Activated naive CD8-positive, alpha-beta T cell treated with anti-CD3 and anti-CD28 coated beads, Interleukin-2, amount 10 ng/mL, durations not matched to agents 7 days and 5 days (primary cell): ENCODE results near the gene AKR1A1. TPM values are rescaled to one million over a fixed set of nuclear protein-coding genes. Genes with fewer than 3 reads are reported as not detected.
A peak's percentile ranks its signal among the peaks of the same experiment; 100 is the strongest.
"Not testable (repeated sequence)": the region's sequence is repeated elsewhere in the genome, so short reads cannot be mapped to it uniquely, and the experiment has no call there.

Source experiments
- ATAC-seq: fragments of 150-1000 bp; cut with Tn5 transposase; one replicate; pipeline ENCODE4 v1.10.0; 2021; ENCODE audit warnings: low read depth, moderate library complexity
- POLR2A ChIA-PET: fragments of 350-600 bp; sonication (Branson Sonifier 250); formaldehyde crosslinking; loops from one replicate; lab custom pipeline; 2021; ENCODE audit warnings: antibody characterized with exemption; lab: Charles Lee
- DNase-seq: peaks from one replicate; pipeline ENCODE4 v3.0.0; 2021
- H3K27ac Mint-ChIP-seq: one replicate; pipeline ENCODE4 v1.8.0; 2022; ENCODE audit warnings: mild to moderate bottlenecking, mixed read lengths
- H3K27me3 Mint-ChIP-seq: one replicate; pipeline ENCODE4 v1.8.0; 2022; ENCODE audit warnings: mild to moderate bottlenecking, moderate library complexity, mixed read lengths
- H3K36me3 Mint-ChIP-seq: one replicate; pipeline ENCODE4 v1.8.0; 2021; ENCODE audit warnings: mild to moderate bottlenecking, mixed read lengths
- H3K4me1 Mint-ChIP-seq: one replicate; pipeline ENCODE4 v1.8.0; 2021; ENCODE audit warnings: mixed read lengths
- H3K4me3 Mint-ChIP-seq: one replicate; pipeline ENCODE4 v1.8.0; 2022; ENCODE audit warnings: mild to moderate bottlenecking, moderate library complexity, mixed read lengths
- H3K9me3 Mint-ChIP-seq: one replicate; pipeline ENCODE4 v1.8.0; 2021; ENCODE audit warnings: mixed read lengths
- total RNA-seq, 2 experiments: library from RNA; stranded (reverse); gene quantifications; one replicate each; pipeline ENCODE4 v1.2.3, GENCODE V29; 2021

The AKR1A1 gene
- total RNA-seq: 100 to 1,000 TPM; 102 to 116 TPM

DNA sequence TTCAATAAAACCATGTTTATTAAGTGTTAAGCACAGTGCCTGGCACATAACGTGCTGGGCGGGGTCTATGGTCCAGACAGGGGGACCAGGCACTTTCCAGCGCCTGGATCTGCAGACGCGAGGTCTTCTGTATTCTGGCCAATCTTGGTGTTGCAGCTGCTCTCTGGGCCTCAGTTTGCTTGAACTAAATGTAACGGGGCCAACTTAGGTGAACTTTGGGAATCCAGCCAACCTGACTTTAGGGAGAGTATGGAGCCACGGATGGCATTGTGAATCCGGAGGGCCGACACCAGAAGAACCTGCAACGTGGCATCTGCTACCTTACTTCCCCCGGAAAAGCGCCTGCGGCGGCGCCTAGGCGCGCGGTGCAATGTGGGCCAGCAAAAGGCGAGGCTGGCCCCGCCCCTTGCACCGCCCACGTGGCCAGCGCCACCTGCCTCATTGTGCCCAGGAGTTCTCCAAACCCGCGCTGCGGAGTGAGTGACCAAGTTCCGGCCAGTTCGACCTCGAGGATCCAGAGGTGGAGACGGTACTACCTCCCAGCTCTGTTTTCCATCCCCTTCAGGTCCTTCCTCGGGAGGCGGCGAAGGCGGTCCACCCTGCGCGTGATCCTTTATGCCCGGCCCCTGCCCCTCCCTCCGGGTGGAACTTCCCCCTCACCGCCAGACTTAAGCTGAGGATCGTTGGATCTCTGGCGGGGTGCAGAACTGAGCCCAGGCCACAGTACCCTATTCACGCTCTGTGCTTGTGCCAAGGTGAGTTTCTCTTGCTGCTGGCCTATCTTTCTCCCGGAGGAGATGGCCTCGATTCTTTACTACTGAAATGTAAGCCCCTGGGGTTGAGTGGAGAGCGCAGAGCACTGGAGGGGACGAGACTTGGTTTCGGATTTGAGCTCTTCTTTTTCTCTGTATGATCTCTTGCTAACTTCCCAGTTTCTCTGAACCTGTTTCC, at the start of gene AKR1A1:
TSS of gene AKR1A1 (plus strand) at position 426 of the 951 bp plus-strand sequence. CDS start 10,969 bp downstream, outside the sequence.
- ATAC-seq (peak; percentile 92), DNase-seq (peak; percentile 94)
- Mint-ChIP-seq H3K27me3 (peaks cover 8% of the 10 kb centered on the region), H3K4me1 (peaks cover 16% of the 10 kb centered on the region), H3K9me3 (no peaks in the 10 kb centered on the region), H3K27ac (peak within 1 kb of the TSS; percentile 89), H3K4me3 (peak within 1 kb of the TSS; percentile 94), H3K36me3 (peaks cover 7% of the 10 kb centered on the region)
- POLR2A ChIA-PET: interaction anchor here (0.8 to 2.4 kb wide), 16 partner anchors 9 to 829 kb away, joined by 3 to 45 read pairs (median 4); partner anchors contain the start of genes GPBP1L1, MMACHC, MUTYH and NASP

DNA sequence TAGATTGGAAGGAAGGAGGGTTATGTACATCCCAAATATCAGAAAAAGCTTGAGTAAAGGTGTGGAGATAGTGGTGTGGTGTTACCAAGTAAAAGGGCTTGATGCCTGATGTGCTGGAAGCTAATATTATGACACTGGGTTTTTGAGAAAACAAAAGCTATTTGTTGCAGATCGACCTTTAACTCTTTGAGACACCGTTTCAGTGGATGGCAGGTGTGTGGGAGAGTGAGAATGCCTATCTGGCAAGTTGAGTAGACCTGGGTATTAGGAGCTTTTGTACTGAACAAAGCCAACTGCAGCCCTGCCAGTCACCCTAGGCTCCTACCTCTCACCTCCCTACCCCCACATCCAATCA, 49.1 kb upstream of the AKR1A1 start:
- Mint-ChIP-seq H3K27ac (no peak overlapping the region), H3K9me3 (no peaks in the 10 kb centered on the region)
- ATAC-seq: no peak

DNA sequence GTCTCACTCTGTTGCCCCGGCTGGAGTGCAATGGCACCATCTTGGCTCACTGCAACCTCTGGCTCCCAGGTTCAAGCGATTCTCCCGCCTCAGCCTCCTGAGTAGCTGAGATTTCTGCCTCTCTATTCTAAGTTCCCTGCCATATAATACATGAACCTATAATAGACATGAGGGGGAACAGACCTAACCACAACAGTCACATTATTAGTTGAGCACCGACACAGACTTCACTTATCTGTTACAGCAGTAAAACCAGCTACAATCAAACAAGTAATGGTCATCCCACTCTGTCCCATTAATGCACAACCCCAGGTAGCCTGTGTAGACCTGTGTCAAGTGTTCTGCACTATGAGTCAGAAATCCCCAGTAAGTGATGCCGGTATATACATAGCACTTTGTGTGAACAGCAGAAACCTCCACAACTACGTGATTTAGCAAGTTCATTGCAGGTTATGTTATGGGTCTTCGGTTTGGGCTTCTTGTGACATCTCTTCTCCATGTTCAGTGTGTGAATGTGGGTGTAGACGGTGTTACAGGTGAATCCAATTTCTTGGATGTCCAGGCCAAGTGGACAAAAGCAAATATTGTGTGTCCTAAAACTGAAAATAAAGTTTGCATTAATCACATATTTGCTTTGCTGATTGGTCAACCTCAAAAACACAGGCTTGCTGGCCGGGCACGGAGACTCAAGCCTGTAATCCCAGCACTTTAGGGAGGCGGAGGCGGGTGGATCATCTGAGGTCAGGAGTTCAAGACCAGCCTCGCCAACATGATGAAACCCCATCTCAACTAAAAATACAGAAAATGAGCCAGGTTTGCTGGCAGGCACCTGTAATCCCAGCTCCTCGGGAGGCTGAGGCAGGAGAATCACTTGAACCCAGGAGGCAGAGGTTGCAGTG, 46.9 kb upstream of the AKR1A1 start:
- no peak overlapping the region for H3K4me3 Mint-ChIP-seq
- no peaks in the 10 kb centered on the region for H3K9me3 Mint-ChIP-seq
- no peak overlapping the region for H3K27ac Mint-ChIP-seq
- POLR2A ChIA-PET: no interaction called here
- H3K4me1 Mint-ChIP-seq: peaks cover 22% of the 10 kb centered on the region
- H3K36me3 Mint-ChIP-seq: no peaks in the 10 kb centered on the region
- no peaks in the 10 kb centered on the region for H3K27me3 Mint-ChIP-seq
- ATAC-seq (no peak), DNase-seq (no peak)

More for the DNA sequence above, 49.1 kb upstream of the AKR1A1 start:
- Mint-ChIP-seq H3K4me3 (peak overlapping the region; percentile 94), H3K27me3 (no peaks in the 10 kb centered on the region), H3K36me3 (no peaks in the 10 kb centered on the region), H3K4me1 (peaks cover 24% of the 10 kb centered on the region)
- no peak for DNase-seq
- POLR2A ChIA-PET: interaction anchor here (0.8 to 4.3 kb wide), 6 partner anchors 10 to 161 kb away, joined by 3 to 32 read pairs (median 12); partner anchors contain the start of genes MUTYH, NASP, PRDX1 and TESK2

DNA sequence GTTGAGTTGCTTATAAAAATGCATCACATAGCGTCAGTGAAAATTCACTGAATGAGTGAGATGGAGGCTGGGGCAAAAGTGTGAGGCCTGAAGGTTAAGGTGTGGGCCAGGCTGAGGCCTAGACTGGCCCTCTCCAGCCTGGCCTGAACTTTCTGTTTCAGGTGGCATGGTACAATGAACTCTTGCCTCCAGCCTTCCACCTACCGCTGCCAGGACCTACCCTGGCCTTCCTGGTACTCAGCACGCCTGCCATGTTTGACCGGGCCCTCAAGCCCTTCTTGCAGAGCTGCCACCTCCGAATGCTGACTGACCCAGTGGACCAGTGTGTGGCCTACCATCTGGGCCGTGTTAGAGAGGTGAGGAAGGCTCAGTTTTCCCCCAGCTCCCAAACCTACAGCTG, 43.4 kb upstream of the AKR1A1 start:
- ATAC-seq (no peak), DNase-seq (no peak)
- no peaks in the 10 kb centered on the region for H3K27me3 Mint-ChIP-seq
- no peak overlapping the region for H3K27ac Mint-ChIP-seq
- peaks cover 5% of the 10 kb centered on the region for H3K36me3 Mint-ChIP-seq
- no peaks in the 10 kb centered on the region for H3K4me1 Mint-ChIP-seq
- H3K9me3 Mint-ChIP-seq: no peaks in the 10 kb centered on the region
- POLR2A ChIA-PET: no interaction called here
- no peak overlapping the region for H3K4me3 Mint-ChIP-seq

DNA sequence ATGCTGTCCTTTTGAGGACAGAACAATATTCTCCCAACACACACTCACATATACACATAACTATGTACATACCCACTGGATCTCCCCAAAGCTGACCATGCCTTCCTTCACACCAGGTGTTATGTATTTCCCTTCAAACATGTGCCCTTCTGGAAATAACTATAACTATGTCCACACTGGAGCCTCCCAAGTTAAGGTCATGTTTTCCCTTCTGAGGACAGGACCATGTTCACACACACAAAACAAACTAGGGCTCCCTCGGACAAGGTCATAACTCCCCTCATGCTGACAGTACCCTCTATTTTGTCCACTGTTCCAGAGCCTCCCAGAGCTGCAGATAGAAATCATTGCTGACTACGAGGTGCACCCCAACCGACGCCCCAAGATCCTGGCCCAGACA, 42.7 kb upstream of the AKR1A1 start:
- Mint-ChIP-seq H3K4me3 (no peak overlapping the region), H3K9me3 (no peaks in the 10 kb centered on the region), H3K36me3 (peaks cover 5% of the 10 kb centered on the region), H3K4me1 (peaks cover 2% of the 10 kb centered on the region), H3K27ac (no peak overlapping the region), H3K27me3 (no peaks in the 10 kb centered on the region)
- no peak for ATAC-seq
- POLR2A ChIA-PET: no interaction called here
- DNase-seq: no peak

DNA sequence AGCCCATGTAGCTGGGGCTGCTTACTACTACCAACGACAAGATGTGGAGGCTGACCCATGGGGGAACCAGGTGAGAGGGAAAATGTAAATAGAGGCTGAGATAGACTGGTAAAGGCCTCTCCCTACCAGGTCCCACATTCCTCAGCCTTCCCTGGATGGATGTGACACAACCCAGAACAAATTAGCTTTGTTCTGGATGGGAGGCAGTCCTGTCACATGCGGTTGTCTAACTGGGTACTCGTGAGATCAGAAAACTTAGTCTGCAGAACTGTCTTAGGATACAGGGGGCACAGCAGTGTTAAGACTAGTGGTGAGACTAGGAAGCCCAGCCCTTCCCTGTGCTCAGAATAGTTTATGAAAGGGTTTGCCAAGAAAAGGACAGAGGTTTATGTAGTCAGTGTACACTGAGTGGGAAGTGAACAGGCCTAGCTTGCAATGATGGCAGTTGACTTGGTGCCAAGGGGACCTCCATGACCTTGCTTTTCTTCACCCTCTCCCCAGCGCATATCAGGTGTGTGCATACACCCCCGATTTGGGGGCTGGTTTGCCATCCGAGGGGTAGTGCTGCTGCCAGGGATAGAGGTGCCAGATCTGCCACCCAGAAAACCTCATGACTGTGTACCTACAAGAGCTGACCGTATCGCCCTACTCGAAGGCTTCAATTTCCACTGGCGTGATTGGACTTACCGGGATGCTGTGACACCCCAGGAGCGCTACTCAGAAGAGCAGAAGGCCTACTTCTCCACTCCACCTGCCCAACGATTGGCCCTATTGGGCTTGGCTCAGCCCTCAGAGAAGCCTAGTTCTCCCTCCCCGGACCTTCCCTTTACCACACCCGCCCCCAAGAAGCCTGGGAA, 42.1 kb upstream of the AKR1A1 start:
- Mint-ChIP-seq H3K27me3 (no peaks in the 10 kb centered on the region), H3K36me3 (peaks cover 7% of the 10 kb centered on the region)
- no peak for ATAC-seq

DNA sequence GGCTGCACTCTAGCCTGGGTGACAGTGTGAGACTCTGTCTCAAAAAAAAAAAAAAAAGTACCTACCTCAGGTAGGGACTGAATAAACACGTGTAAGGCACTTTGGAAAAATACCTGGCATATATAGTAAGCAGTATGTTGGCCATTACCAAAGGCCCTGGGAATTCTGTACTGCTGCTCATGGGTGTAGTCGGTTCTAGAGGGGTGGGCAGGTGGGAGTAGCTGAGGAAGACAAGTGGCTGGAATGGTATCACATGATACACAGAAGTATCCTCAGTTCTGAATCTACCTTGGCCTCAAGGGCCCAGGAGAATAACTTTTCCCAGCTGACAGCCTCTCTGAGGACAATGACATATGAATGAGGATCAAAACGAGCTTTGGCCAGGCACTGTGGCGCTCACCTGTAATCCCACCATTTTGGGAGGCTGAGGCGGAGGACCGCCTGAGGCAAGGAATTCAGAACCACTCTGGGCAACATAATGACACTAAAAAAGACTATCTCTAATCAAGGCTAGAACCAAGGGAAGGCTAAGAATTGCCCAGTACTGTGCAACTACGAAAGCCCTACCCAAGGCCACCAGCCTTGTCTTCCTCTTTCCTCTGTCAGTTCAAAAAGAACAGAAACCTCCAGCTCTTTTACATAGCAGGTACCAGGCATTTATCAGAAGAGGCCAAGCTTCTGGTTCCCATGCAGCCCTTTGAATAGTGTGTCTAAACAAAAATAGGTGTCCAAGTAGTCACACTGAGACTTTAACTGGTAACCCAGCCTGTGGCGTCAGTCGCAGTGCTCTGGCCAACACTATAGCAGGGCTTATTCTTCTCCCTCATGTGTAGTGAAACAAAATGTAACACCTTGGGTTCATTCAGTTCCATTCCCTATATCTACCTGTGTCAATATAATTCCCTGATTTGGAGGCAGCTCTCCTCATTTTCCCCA, 40.3 kb upstream of the AKR1A1 start:
- Mint-ChIP-seq H3K9me3 (no peaks in the 10 kb centered on the region), H3K4me3 (no peak overlapping the region), H3K36me3 (peaks cover 14% of the 10 kb centered on the region), H3K4me1 (peaks cover 4% of the 10 kb centered on the region), H3K27ac (no peak overlapping the region), H3K27me3 (no peaks in the 10 kb centered on the region)
- ATAC-seq: no peak
- no peak for DNase-seq
- POLR2A ChIA-PET: interaction anchor here (0.6 to 3.7 kb wide), 3 partner anchors 11 to 170 kb away, joined by 3 to 24 read pairs (median 3); partner anchors contain the start of genes MUTYH, PRDX1 and TOE1

More for the DNA sequence above, 42.1 kb upstream of the AKR1A1 start:
- Mint-ChIP-seq H3K9me3 (no peaks in the 10 kb centered on the region), H3K4me1 (peaks cover 2% of the 10 kb centered on the region), H3K27ac (peak overlapping the region; percentile 8), H3K4me3 (no peak overlapping the region)
- POLR2A ChIA-PET: no interaction called here
- DNase-seq: no peak

DNA sequence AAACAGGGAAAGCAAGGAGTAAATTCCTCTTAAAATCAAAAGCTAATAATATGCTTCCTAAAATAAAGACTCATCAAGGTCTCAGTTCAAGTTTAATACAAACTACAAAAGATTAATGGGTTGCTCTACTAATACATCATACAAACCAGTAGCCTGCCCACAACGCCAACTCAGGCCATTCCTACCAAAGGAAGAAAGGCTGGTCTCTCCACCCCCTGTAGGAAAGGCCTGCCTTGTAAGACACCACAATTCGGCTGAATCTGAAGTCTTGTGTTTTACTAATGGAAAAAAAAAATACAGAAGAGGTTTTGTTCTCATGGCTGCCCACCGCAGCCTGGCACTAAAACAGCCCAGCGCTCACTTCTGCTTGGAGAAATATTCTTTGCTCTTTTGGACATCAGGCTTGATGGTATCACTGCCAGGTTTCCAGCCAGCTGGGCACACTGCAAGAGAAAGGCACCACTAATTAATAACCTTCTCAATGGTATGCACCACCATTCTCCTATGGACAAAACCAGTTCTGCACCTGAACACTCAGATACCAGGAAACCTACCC, 39.6 kb upstream of the AKR1A1 start:
- H3K27ac Mint-ChIP-seq: peak overlapping the region; percentile 5
- no peaks in the 10 kb centered on the region for H3K27me3 Mint-ChIP-seq
- H3K36me3 Mint-ChIP-seq: peaks cover 18% of the 10 kb centered on the region
- H3K4me1 Mint-ChIP-seq: peaks cover 7% of the 10 kb centered on the region
- DNase-seq (no peak), ATAC-seq (no peak)
- H3K9me3 Mint-ChIP-seq: no peaks in the 10 kb centered on the region
- POLR2A ChIA-PET: interaction anchor here (1.4 to 3.7 kb wide), 3 partner anchors 10 to 171 kb away, joined by 3 to 24 read pairs (median 16); partner anchors contain the start of genes MUTYH, PRDX1 and TOE1
- H3K4me3 Mint-ChIP-seq: no peak overlapping the region

DNA sequence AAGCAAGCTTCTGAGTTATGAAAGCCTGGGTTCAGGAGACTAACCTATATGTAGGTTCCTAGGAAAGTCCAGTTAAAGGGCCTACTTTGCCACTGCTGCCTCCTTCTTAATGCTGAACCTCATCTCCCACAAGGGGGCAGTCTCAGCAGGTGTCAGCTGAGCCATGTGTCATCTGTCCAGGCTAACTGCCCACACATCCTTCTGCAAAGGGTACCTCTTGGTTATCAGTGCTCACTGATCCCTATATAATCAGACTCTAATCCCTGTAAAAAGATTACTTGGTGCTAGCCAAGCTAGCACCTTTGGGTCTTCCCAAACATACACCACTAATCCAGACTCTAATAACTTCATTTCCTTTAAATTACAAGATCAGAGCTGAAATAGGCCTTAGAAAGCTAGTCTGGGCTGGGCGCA, 38.0 kb upstream of the AKR1A1 start:
- Mint-ChIP-seq H3K27me3 (no peaks in the 10 kb centered on the region), H3K27ac (peak overlapping the region; percentile 26), H3K36me3 (peaks cover 21% of the 10 kb centered on the region), H3K9me3 (no peaks in the 10 kb centered on the region), H3K4me1 (peaks cover 8% of the 10 kb centered on the region), H3K4me3 (no peak overlapping the region)
- peak; percentile 72 for ATAC-seq
- no peak for DNase-seq
- POLR2A ChIA-PET: interaction anchor here (0.7 to 3.7 kb wide), 5 partner anchors 9 to 58 kb away, joined by 3 to 24 read pairs (median 8); partner anchors contain the start of gene PRDX1

DNA sequence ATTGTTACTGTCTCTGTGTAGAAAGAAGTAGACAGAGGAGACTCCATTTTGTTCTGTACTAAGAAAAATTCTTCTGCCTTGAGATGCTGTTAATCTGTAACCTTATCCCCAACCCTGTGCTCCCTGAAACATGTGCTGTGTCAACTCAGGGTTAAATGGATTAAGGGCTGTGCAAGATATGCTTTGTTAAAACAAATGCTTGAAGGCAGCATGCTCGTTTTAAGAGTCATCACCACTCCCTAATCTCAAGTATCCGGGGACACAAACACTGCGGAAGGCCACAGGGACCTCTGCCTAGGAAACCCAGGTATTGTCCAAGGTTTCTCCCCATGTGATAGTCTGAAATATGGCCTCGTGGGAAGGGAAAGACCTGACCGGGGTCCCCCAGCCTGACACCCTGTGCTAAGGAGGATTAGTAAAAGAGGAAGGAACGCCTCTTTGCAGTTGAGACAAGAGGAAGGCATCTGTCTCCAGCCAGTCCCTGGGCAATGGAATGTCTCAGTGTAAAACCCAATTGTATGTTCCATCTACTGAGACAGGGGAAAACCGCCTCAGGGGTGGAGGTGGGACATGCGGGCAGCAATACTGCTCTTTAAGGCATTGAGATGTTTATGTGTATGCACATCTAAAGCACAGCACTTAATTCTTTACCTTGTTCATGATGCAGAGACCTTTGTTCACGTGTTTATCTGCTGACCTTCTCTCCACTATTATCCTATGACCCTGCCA, 36.9 kb upstream of the AKR1A1 start:
- not testable (repeated sequence) for DNase-seq, H3K27me3 Mint-ChIP-seq, H3K27ac Mint-ChIP-seq, ATAC-seq, H3K4me1 Mint-ChIP-seq, H3K9me3 Mint-ChIP-seq, H3K4me3 Mint-ChIP-seq
- POLR2A ChIA-PET: interaction anchor here (2.8 to 3.7 kb wide), 2 partner anchors 8 to 55 kb away, joined by 16 to 24 read pairs; partner anchors contain the start of gene PRDX1
- H3K36me3 Mint-ChIP-seq: peaks cover 21% of the 10 kb centered on the region
